ENCODE data around the gene ATMIN. TPM values are rescaled to one million over a fixed set of nuclear protein-coding genes. Genes with fewer than 3 reads are reported as not detected.

Gene ATMIN
- total and polyA plus RNA-seq, 2 of the 13 experiments (the other 11 are each of a cell fraction or from before 2014, with no cell fraction given), result 34.6 to 60.4 TPM

GRCh38 chr16:81077076-81077940 is 41.7 kb downstream of the ATMIN start, which contains the start of gene C16orf46 (continued):
- TF ChIP-seq ZNF609 (CRISPR knock-in tag; IDR thresholded peaks at IDR 0.05; ENCODE audit: borderline replicate concordance) (no peak), RAD21 (CRISPR knock-in tag; IDR thresholded peaks at IDR 0.05) (peak; percentile 37), ASH2L (IDR thresholded peaks at IDR 0.05; ENCODE audit: insufficient read length, low read depth, low read length) (peak; percentile 96), TP53 (CRISPR knock-in tag; conservative IDR thresholded peaks at IDR 0.05) (0 out of 2 replicates have a peak, but pooled peaks have one; percentile 40), ZNF589 (CRISPR knock-in tag; conservative IDR thresholded peaks at IDR 0.05) (no peak), ZNF335 (CRISPR knock-in tag; IDR thresholded peaks at IDR 0.05) (peak; percentile 74; the same call in 1 of the 2 replicates), ZNF792 (CRISPR knock-in tag; IDR thresholded peaks at IDR 0.05) (peak; percentile 76; the same call in 1 of the 2 replicates), ZNF280D (CRISPR knock-in tag; IDR thresholded peaks at IDR 0.05) (no peak; the same call in 1 of the 2 replicates), KLF9 (CRISPR knock-in tag; IDR thresholded peaks at IDR 0.05; ENCODE audit: low read depth) (peak; percentile 68; the same call in 1 of the 2 replicates), ZNF121 (CRISPR knock-in tag; IDR thresholded peaks at IDR 0.05) (0 out of 2 replicates have a peak, but pooled peaks have one; percentile 59), DNMT3B (CRISPR knock-in tag; conservative IDR thresholded peaks at IDR 0.05) (no peak)
- TF ChIP-seq, protein P1, sequence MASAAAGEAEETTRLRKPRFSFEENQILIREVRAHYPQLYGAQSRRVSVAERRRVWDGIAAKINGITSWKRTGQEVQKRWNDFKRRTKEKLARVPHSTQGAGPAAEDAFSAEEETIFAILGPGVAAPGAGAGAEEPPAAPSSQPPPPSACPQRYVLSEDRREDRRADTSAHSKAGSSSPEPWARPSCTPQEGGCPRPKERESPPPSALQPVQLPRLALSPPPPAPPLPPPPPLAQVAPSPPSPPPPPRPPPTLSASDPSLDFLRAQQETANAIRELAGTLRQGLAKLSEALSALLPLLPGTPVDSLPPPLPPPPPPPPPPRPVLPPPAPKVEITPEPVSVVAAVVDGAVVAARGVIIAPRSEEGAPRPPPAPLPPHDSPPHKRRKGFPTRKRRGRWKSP (CRISPR knock-in tag; IDR thresholded peaks at IDR 0.05), result peak; percentile 67; the same call in 1 of the 2 replicates
- TF ChIP-seq, protein P2, sequence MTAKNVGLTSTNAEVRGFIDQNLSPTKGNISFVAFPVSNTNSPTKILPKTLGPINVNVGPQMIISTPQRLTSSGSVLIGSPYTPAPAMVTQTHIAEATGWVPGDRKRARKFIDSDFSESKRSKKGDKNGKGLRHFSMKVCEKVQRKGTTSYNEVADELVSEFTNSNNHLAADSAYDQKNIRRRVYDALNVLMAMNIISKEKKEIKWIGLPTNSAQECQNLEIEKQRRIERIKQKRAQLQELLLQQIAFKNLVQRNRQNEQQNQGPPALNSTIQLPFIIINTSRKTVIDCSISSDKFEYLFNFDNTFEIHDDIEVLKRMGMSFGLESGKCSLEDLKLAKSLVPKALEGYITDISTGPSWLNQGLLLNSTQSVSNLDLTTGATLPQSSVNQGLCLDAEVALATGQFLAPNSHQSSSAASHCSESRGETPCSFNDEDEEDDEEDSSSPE (CRISPR knock-in tag; IDR thresholded peaks at IDR 0.05), result peak; percentile 82
